GM23338 (cell line): ENCODE measurements around the gene GRIK4. TPM values are rescaled to one million over a fixed set of nuclear protein-coding genes. Genes with fewer than 3 reads are reported as not detected.

ENCODE experiments used
- ATAC-seq: fragments of 200-7000 bp; cut with Tn5 transposase; 3 replicates; pipeline ENCODE4 v1.9.1; 2020
- DNase-seq: peaks from one replicate; pipeline ENCODE4 v3.0.0-alpha.2; 2015; ENCODE audit warnings: low spot score
- H2AFZ ChIP-seq: fragments of 200-600 bp; sonication (generic); 2 replicates; pipeline ENCODE4 v1.8.0; 2016; ENCODE audit warnings: antibody characterized with exemption, mild to moderate bottlenecking, moderate library complexity
- H3F3A ChIP-seq: fragments of 200-600 bp; sonication (generic); replicated peaks from 2 replicates; pipeline ENCODE4 v1.8.0; 2017; ENCODE audit warnings: antibody characterized with exemption, mixed run types, low read depth
- H3K27ac ChIP-seq: fragments of 200-600 bp; sonication (generic); 2 replicates; pipeline ENCODE4 v1.6.1; 2016; ENCODE audit warnings: low read depth
- H3K27me3 ChIP-seq: fragments of 200-600 bp; sonication (generic); 2 replicates; pipeline ENCODE4 v1.8.0; 2016; ENCODE audit warnings: mild to moderate bottlenecking, mixed run types, moderate library complexity; ENCODE audit not compliant: insufficient read depth
- H3K36me3 ChIP-seq: fragments of 200-600 bp; sonication (generic); 2 replicates; pipeline ENCODE4 v1.8.0; 2016; ENCODE audit warnings: mild to moderate bottlenecking; ENCODE audit not compliant: insufficient read depth
- H3K4me1 ChIP-seq: fragments of 200-600 bp; sonication (generic); 2 replicates; pipeline ENCODE4 v1.8.0; 2016; ENCODE audit warnings: mild to moderate bottlenecking, moderate library complexity; ENCODE audit not compliant: insufficient read depth
- H3K4me2 ChIP-seq: fragments of 200-600 bp; sonication (generic); 2 replicates; pipeline ENCODE4 v1.7.1; 2017; ENCODE audit warnings: mixed run types
- H3K4me3 ChIP-seq: fragments of 200-600 bp; sonication (generic); 2 replicates; pipeline ENCODE4 v1.6.1; 2016; ENCODE audit warnings: mixed run types
- H3K79me2 ChIP-seq: fragments of 200-600 bp; sonication (generic); replicated peaks from 2 replicates; pipeline ENCODE4 v1.8.0; 2017; ENCODE audit warnings: mild to moderate bottlenecking; ENCODE audit not compliant: insufficient read depth
- H3K9me2 ChIP-seq: fragments of 200-600 bp; sonication (generic); 2 replicates; pipeline ENCODE4 v1.8.0; 2017; ENCODE audit not compliant: insufficient read depth
- H4K20me1 ChIP-seq: fragments of 200-600 bp; sonication (generic); replicated peaks from 2 replicates; pipeline ENCODE4 v1.8.0; 2017; ENCODE audit warnings: mild to moderate bottlenecking; ENCODE audit not compliant: insufficient read depth
- H3K27ac Mint-ChIP-seq: 2 replicates; pipeline ENCODE4 v1.8.0; 2020; ENCODE audit warnings: inconsistent platforms, mild to moderate bottlenecking, moderate library complexity, mixed read lengths
- H3K27me3 Mint-ChIP-seq: 3 replicates; pipeline ENCODE4 v1.8.0; 2022; ENCODE audit warnings: low read depth, mild to moderate bottlenecking, moderate library complexity, mixed read lengths, inconsistent platforms; ENCODE audit not compliant: insufficient read depth, poor library complexity
- H3K36me3 Mint-ChIP-seq: 3 replicates; pipeline ENCODE4 v1.8.0; 2021; ENCODE audit warnings: low read depth, mild to moderate bottlenecking, inconsistent platforms, moderate library complexity, mixed read lengths
- H3K4me1 Mint-ChIP-seq: 3 replicates; pipeline ENCODE4 v1.8.0; 2020; ENCODE audit warnings: mild to moderate bottlenecking, inconsistent platforms, mixed read lengths
- H3K4me3 Mint-ChIP-seq: 3 replicates; pipeline ENCODE4 v1.8.0; 2021; ENCODE audit warnings: moderate library complexity, mild to moderate bottlenecking, inconsistent platforms, mixed read lengths
- H3K9me3 Mint-ChIP-seq: 3 replicates; pipeline ENCODE4 v1.8.0; 2020; ENCODE audit warnings: moderate library complexity, mild to moderate bottlenecking, inconsistent platforms, mixed read lengths
- CREB1 ChIP-seq: fragments of 250-450 bp; sonication (Bioruptor Pico); IDR thresholded peaks from 2 replicates; pipeline ENCODE4 v1.5.0; 2020; ENCODE audit warnings: low read depth, mild to moderate bottlenecking, moderate library complexity
- CTCF ChIP-seq, 2 experiments: fragments of 200-600 bp in 1 of 2; sonication (generic) in 1 of 2; conservative IDR thresholded peaks; 2 replicates each; pipeline versions ENCODE4 v1.5.1 to v1.6.1; 2016 to 2017; ENCODE audit warnings: antibody characterized with exemption in 2 of 2, low read depth in 2 of 2, mild to moderate bottlenecking in 2 of 2, moderate library complexity in 1 of 2
- ETS1 ChIP-seq: IDR thresholded peaks from 2 replicates; pipeline ENCODE4 v1.6.1; 2016; ENCODE audit warnings: antibody characterized with exemption
- EZH2 ChIP-seq: fragments of 200-600 bp; sonication (generic); IDR thresholded peaks from one replicate; pipeline ENCODE4 v1.8.0; 2017; ENCODE audit warnings: antibody characterized with exemption, mild to moderate bottlenecking, low read depth; ENCODE audit not compliant: unreplicated experiment
- EZH2phosphoT487 ChIP-seq: fragments of 200-600 bp; sonication (generic); IDR thresholded peaks from one replicate; pipeline ENCODE4 v1.8.1; 2018; ENCODE audit warnings: antibody characterized with exemption; ENCODE audit not compliant: unreplicated experiment
- JUNB ChIP-seq: IDR thresholded peaks from one replicate; pipeline ENCODE4 v1.6.1; 2016; ENCODE audit warnings: antibody characterized with exemption; ENCODE audit not compliant: unreplicated experiment
- NANOG ChIP-seq: IDR thresholded peaks from 2 replicates; pipeline ENCODE4 v1.6.1; 2016; ENCODE audit warnings: antibody characterized with exemption, borderline replicate concordance
- POLR2AphosphoS5 ChIP-seq: IDR thresholded peaks from 2 replicates; pipeline ENCODE4 v1.6.1; 2016; ENCODE audit warnings: antibody characterized with exemption, low read depth
- REST ChIP-seq: IDR thresholded peaks from one replicate; pipeline ENCODE4 v1.6.1; 2018; ENCODE audit warnings: antibody characterized with exemption; ENCODE audit not compliant: unreplicated experiment
- STAT1 ChIP-seq: IDR thresholded peaks from one replicate; pipeline ENCODE4 v1.6.1; 2016; ENCODE audit warnings: antibody characterized with exemption; ENCODE audit not compliant: unreplicated experiment
- ZNF114 ChIP-seq: fragments of 250-450 bp; sonication (Bioruptor Pico); IDR thresholded peaks from 2 replicates; pipeline ENCODE4 v1.5.0; 2020; ENCODE audit warnings: mild to moderate bottlenecking, moderate library complexity
- ZNF331 ChIP-seq: fragments of 250-450 bp; sonication (Bioruptor Pico); IDR thresholded peaks from 2 replicates; pipeline ENCODE4 v1.5.0; 2020; ENCODE audit warnings: low read depth, mild to moderate bottlenecking, moderate library complexity
- polyA plus RNA-seq: library from polyadenylated mRNA; unstranded; fragments of >200 nt; fragmentation: Nextera tagmentation; extraction: Ambion mirVana; gene quantifications from 2 replicates; pipeline ENCODE4 v1.2.1, GENCODE V29; 2016
- total RNA-seq: library from RNA; depleted of rRNA; stranded (reverse); fragments of >200 nt; shearing (Covaris generic); gene quantifications from 2 replicates; pipeline ENCODE4 v1.2.3, GENCODE V29; 2014

Gene GRIK4
- total and polyA plus RNA-seq, 2 experiments from 2014 or later = 0.63 to 2.2 TPM

GRCh38 chr11:120674542-120674941, 163.0 kb downstream of the GRIK4 start:
- H3K27ac Mint-ChIP-seq = no peak overlapping the region
- Histone ChIP-seq H4K20me1 (no peaks in the 10 kb centered on the region), H3F3A (no peaks in the 10 kb centered on the region), H3K9me2 (0 out of 2 replicates have a peak, but pooled peaks cover 6% of the 10 kb centered on the region), H3K27ac (no peak overlapping the region), H3K79me2 (no peaks in the 10 kb centered on the region), H3K4me1 (no peaks in the 10 kb centered on the region), H3K36me3 (no peaks in the 10 kb centered on the region), H3K4me2 (no peak overlapping the region), H3K27me3 (no peaks in the 10 kb centered on the region), H2AFZ (no peak overlapping the region), H3K4me3 (no peak overlapping the region)
- H3K4me1 Mint-ChIP-seq = no peaks in the 10 kb centered on the region
- H3K36me3 Mint-ChIP-seq = no peaks in the 10 kb centered on the region; the same call in 2 of the 3 replicates
- TF ChIP-seq ZNF331 (CRISPR knock-in tag) (no peak), NANOG (no peak), ZNF114 (CRISPR knock-in tag) (no peak), JUNB (no peak)
- H3K9me3 Mint-ChIP-seq = peaks cover 3% of the 10 kb centered on the region; the same call in 1 of the 3 replicates
- ATAC-seq (no peak), DNase-seq (no peak)
- peaks cover 6% of the 10 kb centered on the region for H3K27me3 Mint-ChIP-seq
- no peak overlapping the region for H3K4me3 Mint-ChIP-seq

GRCh38 chr11:120675171-120675570, 163.6 kb downstream of the GRIK4 start:
- Histone ChIP-seq H3K4me1 (no peaks in the 10 kb centered on the region), H3K9me2 (0 out of 2 replicates have a peak, but pooled peaks cover 6% of the 10 kb centered on the region), H3F3A (no peaks in the 10 kb centered on the region), H3K4me3 (no peak overlapping the region), H3K27ac (no peak overlapping the region), H4K20me1 (no peaks in the 10 kb centered on the region), H3K4me2 (no peak overlapping the region), H3K79me2 (no peaks in the 10 kb centered on the region), H3K36me3 (no peaks in the 10 kb centered on the region), H3K27me3 (no peaks in the 10 kb centered on the region), H2AFZ (no peak overlapping the region)
- Mint-ChIP-seq H3K36me3 (no peaks in the 10 kb centered on the region; the same call in 2 of the 3 replicates), H3K9me3 (peaks cover 3% of the 10 kb centered on the region; the same call in 1 of the 3 replicates), H3K4me1 (no peaks in the 10 kb centered on the region), H3K27ac (no peak overlapping the region), H3K27me3 (peaks cover 7% of the 10 kb centered on the region), H3K4me3 (no peak overlapping the region)
- ATAC-seq = no peak
- DNase-seq = no peak
- no peak for TF ChIP-seq NANOG
- TF ChIP-seq REST = no peak
- no peak for TF ChIP-seq EZH2
- no peak for TF ChIP-seq ZNF331 (CRISPR knock-in tag)
- no peak for TF ChIP-seq STAT1
- no peak for TF ChIP-seq EZH2phosphoT487
- no peak for TF ChIP-seq CREB1 (CRISPR knock-in tag)
- no peak for TF ChIP-seq CTCF (conservative IDR thresholded peaks at IDR 0.05; ENCODE audit: low read depth in 2 of 2)
- no peak for TF ChIP-seq ETS1
- no peak for TF ChIP-seq POLR2AphosphoS5
- TF ChIP-seq JUNB = no peak
- no peak for TF ChIP-seq ZNF114 (CRISPR knock-in tag)
